Sigmoid colon (tissue), 4 donors: ENCODE results near the gene DCTPP1.
A peak's percentile ranks its signal among the peaks of the same experiment; 100 is the strongest.

Experiments
- CTCF ChIP-seq, 4 experiments: fragments of 450-650 bp in 3 of 4; fragments of 200-600 bp in 1 of 4; IDR thresholded peaks; one replicate each; pipeline ENCODE4 v1.5.1; 2016 to 2019; ENCODE audit warnings: antibody characterized with exemption in 4 of 4, mild to moderate bottlenecking in 3 of 4, moderate library complexity in 2 of 4
- EP300 ChIP-seq, 4 donors: sonication (generic); formaldehyde crosslinking; IDR thresholded peaks; one replicate each; pipeline ENCODE4 v1.6.1; 2017; ENCODE audit warnings: antibody characterized with exemption in 4 of 4
- POLR2A ChIP-seq, 2 donors: fragments of 450-650 bp; IDR thresholded peaks; one replicate each; pipeline ENCODE4 v1.6.1; 2016; ENCODE audit warnings: antibody characterized with exemption in 2 of 2, mild to moderate bottlenecking in 2 of 2, moderate library complexity in 2 of 2
- POLR2AphosphoS5 ChIP-seq, 4 donors: sonication (generic); formaldehyde crosslinking; IDR thresholded peaks; one replicate each; pipeline ENCODE4 v1.6.1; 2017; ENCODE audit warnings: antibody characterized with exemption in 4 of 4

- TF ChIP-seq CTCF (IDR thresholded peaks at IDR 0.05): peak in 1 of 4 experiments; percentile 23
- no peak for TF ChIP-seq POLR2A (IDR thresholded peaks at IDR 0.05)
- TF ChIP-seq EP300 (IDR thresholded peaks at IDR 0.05): no peak
- peak in 3 of 4 donors; percentile 51 to 65 (median 52) for TF ChIP-seq POLR2AphosphoS5 (IDR thresholded peaks at IDR 0.05)
Measured at GRCh38 chr16:30395155-30395991, 34.5 kb downstream of the DCTPP1 start, which contains the start of gene ZNF48.
